NCI-H524 (cell line): Measurements from ENCODE around the gene SLC12A7.

Experiments used
- DNase-seq, 2 experiments: peaks; one replicate each; lab custom pipeline; 2025; lab: John Stamatoyannopoulos, UW

Gene SLC12A7

DNA sequence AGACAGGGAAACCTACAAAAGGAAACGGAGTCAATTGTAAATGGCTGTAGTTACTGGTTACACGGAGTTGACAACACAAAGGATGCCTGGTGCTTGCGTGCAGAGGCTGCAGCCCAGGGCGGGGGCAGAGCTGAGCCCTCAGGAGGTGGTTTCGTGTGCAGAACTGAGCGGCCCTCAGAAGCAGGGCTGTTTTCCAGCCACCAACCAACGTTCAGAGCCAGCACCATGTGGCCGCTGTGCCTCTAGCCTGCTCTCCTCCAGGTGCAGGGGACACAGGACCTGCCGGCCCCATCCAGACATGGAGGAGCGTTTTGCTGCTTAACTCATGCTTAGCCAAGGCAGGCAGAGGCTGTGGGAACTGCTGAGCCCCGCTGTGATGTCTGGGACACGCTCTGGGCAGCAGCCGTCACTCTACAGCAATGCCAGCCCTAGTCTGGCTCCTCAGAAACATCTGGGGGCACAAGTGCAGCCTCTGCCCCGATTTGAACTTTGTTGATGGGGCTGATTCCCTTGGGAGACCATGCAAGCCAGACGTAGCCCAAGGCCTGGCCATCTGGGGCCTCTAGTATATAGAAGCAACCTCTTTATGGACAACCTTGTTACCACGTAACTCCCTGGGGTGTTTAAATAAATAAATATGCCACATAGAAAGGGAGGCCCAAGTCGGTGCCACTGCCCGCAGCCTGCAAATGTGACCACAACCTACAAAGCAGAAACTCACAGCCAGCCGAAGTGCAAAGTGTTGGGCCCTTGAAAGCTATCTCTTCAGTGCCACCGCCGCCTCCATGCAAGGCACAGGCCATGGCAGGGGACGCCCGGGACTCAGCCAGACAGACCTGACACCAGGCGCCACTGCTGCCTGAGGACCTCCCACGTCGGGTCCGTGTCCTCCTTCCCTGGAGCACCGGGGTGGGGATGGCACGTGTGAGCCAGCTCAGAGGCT lies 61.2 kb downstream of the SLC12A7 start:
- peak in 1 of 2 experiments; percentile 69 for DNase-seq

GRCh38 chr5:1048861-1049838 lies 62.7 kb downstream of the SLC12A7 start:
- DNase-seq, result no peak

- DNase-seq, result no peak
Measured at GRCh38 chr5:1048162-1048721, 63.6 kb downstream of the SLC12A7 start.

- no peak for DNase-seq
Measured at GRCh38 chr5:1047332-1047965, 64.4 kb downstream of the SLC12A7 start.

DNA sequence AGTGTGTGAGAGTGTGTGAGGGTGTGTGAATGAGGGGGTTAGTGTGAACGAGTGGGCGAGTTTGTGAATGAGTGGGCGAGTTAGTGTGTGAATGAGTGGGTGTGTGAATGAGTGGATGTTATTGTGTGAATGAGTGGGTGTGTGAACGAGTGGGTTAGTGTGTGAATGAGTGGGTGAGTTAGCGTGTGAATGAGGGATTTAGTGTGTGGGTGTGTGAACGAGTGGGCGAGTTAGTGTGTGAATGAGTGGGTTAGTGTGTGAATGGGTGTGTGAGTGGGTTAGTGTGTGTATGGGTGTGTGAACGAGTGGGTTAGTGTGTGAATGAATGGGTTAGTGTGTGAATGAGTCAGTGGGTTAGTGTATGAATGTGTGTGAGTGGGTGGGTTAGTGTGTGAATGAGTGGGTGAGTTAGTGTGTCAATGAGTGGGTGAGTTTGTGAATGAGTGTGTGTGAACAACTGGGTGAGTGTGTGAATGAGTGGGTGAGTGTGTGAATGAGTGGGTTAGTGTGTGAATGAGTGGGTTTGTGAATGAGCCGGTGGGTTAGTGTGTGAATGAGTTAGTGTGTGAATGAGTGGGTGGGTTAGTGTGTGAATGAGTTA lies 65.8 kb downstream of the SLC12A7 start:
- DNase-seq, result no peak

- no peak for DNase-seq
Measured at GRCh38 chr5:1044117-1044516, 67.7 kb downstream of the SLC12A7 start.

DNA sequence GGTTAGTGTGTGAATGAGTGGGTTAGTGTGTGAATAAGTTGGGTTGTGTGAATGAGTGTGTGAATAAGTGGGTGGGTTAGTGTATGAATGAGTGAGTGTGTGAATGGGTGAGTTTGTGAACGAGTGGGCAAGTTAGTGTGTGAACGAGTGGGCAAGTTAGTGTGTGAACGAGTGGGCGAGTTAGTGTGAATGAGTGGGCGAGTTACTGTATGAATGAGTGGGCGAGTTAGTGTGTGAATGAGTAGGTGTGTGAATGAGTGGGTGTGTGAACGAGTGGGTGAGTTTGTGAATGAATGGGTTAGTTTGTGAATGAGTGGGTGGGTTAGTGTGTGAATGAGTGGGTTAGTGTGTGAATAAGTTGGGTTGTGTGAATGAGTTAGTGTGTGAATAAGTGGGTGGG lies 68.5 kb downstream of the SLC12A7 start:
- DNase-seq, result no peak

DNA sequence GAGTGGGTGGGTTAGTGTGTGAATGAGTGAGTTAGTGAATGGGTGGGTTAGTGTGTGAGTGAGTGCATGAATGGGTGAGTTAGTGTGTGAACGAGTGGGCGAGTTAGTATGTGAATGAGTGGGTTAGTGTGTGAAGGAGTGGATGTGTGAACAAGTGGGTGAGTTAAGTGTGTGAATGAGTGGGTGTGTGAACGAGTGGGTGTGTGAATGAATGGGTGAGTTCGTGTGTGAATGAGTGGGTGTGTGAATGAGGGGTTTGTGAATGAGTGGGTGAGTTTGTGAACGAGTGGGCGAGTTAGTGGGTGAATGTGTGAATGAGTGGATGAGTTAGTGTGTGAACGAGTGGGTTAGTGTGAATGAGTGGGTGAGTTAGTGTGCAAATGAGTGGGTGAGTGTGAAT lies 69.2 kb downstream of the SLC12A7 start:
- no peak for DNase-seq

GRCh38 chr5:1041225-1042143 lies 70.4 kb downstream of the SLC12A7 start:
- no peak for DNase-seq

GRCh38 chr5:1040571-1040970 lies 71.3 kb downstream of the SLC12A7 start:
- DNase-seq, result no peak

DNA sequence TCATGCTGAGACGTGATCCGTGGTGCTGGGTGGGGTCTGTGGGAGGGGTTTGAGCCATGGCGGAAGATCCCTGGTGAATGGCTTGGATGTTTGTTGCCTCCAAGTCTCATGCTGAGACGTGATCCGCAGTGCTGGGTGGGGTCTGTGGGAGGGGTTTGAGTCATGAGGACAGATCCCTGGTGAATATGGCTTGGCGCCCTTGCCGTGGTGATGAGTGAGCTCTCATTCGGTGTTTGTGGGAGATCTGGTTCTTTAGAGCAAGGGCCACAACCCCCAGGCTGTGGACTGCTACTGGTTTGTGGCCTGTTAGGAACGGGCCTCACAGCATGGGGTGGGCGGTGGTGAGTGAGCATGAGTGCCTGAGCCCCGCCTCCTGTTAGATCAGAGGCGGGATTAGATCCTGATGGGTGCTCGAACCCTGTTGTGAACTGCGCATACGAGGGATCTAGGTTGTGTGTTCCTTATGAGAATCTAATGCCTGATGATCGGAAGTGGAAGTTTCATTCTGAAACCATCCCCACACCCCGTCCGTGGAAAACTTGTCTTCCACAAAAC lies 72.1 kb downstream of the SLC12A7 start:
- no peak for DNase-seq

DNA sequence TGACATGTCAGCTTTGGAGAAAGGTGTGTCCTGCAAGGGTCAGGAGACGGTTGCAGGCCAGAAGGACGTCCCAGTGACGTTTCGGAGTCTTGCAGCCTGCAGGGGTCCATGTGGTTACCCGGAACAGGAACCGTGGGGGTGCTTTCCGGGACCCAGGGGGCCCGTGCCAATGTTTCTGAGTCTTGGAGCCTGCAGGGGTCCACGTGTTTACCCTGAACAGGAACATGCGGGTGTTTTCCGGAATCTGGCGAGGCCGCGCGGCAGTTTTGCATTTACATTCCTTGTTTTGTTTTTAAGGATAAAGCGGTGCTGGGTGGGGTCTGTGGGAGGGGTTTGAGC lies 72.7 kb downstream of the SLC12A7 start:
- DNase-seq, result no peak

DNA sequence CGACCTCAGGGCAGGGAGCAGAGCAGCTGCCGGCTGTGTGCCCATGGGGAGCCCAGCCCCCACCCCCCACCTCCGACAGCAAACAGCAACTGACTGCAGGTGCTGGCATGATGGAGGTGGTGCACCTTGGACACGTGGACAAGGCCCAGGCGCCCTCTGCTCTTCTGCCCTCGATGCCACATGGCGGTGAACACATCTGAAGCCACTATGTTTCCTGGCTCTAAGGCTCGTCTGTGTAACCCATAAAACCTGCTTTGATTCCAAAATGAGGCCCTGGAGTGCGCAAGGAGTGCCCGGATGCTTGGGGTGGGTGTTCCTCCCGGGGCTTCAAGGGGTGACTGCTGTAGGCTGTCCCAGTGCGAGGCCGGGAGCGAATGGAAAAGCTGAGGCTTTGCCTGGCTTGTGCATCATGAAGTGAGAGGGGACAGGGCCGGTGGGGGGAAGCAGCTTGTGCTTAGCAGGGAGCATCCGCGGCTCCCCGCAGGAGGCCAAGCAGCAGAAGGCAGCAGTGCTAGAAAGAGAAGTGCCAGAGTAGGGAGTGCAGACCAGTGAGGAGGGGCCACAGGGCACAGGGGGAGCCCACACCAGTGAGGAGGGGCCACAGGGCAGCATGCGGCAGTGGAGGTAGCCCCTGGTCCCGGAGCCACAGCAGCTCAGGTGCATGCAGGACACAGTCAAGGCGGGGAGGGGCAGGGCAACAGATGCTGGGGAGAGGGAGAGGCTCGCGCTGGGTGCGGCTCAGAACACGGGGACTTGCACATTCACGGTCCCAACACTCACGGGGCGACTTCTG lies 73.2 kb downstream of the SLC12A7 start:
- no peak for DNase-seq

GRCh38 chr5:1037671-1038416 lies 74.0 kb downstream of the SLC12A7 start:
- no peak for DNase-seq

DNA sequence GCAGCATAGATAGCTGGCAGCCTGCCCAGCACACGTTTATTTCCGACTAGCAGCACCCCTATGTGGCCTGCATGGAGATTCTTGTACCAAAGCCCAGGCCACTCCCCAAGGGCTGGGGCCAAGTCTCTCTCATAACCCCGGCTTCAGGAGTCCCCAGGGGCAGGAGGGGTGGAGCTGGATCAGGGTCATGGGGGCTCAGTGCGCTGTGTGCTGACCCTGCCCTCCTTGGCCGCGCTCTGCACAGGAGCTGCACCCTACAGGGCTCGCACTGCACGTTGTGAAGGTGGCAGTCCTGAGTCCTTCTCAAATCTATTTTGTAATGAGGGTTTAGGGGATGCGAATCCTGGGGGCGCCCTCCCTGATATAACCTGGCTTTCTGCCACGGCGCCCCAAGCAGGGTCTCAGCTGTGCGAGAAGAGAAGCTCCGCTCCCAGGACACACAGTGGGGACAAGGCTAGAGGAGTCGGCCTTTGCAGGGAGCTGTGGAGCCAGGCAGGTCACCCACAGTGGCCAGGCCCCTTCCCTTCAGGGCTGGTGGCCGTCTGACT lies 74.7 kb downstream of the SLC12A7 start:
- DNase-seq, result no peak

DNA sequence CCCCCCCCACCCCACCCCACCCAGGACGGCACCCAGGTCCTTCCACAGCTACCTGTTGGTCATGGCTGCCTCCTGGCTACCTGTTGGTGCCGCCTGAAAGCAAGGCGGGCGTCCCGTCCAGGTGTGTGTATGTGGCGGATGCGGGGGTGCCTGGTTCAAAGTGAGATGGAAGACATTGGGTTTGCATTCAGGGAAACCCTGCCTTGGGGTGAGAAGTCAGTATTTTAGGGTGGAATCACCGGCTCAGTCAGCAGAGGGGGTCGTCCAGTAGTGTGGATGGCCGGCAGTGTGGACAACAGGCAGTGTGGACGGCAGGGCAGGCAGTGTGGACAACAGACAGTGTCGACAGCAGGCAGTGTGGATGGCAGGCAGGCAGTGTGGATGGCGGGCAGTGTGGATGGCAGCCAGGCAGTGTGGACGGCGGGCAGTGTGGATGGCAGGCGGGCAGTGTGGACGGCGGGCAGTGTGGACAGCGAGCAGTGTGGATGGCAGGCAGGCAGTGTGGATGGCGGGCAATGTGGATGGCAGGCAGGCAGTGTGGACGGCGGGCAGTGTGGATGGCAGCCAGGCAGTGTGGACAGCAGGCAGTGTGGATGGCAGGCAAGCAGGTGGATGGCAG lies 75.2 kb downstream of the SLC12A7 start:
- no peak for DNase-seq
